PC-9 (cell line): Measurements from ENCODE around the gene SUN1. TPM values are rescaled to one million over a fixed set of nuclear protein-coding genes. Genes with fewer than 3 reads are reported as not detected.

ENCODE experiments used
- BruUV-seq: library from RNA; stranded (reverse); fragments of 400-500 nt; replicated peaks from 2 replicates; lab custom pipeline; 2021; lab: Mats Ljungman, UMichigan
- CTCF ChIA-PET: fragments of 300-600 bp; sonication (Branson Sonifier 250); formaldehyde crosslinking; loops from one replicate; lab custom pipeline; 2022; ENCODE audit warnings: antibody characterized with exemption; lab: Charles Lee
- POLR2A ChIA-PET: fragments of 300-600 bp; sonication (Branson Sonifier 250); formaldehyde crosslinking; loops from one replicate; lab custom pipeline; 2022; ENCODE audit warnings: antibody characterized with exemption; ENCODE audit not compliant: unreplicated experiment; lab: Charles Lee
- DNase-seq, 2 experiments: peaks; one replicate each; pipeline versions ENCODE4 v3.0.0 to v3.0.0-alpha.2; 2015 to 2022; ENCODE audit warnings: mixed read lengths in 1 of 2
- H2AFZ ChIP-seq: fragments of 200-600 bp; sonication (generic); 2 replicates; pipeline ENCODE4 v1.8.1; 2017; ENCODE audit warnings: antibody characterized with exemption
- H3F3A ChIP-seq: fragments of 200-600 bp; sonication (generic); 2 replicates; pipeline ENCODE4 v1.8.1; 2017; ENCODE audit warnings: antibody characterized with exemption, mild to moderate bottlenecking, low read depth; ENCODE audit not compliant: insufficient read depth
- H3K27ac ChIP-seq: fragments of 200-600 bp; sonication (generic); 2 replicates; pipeline ENCODE4 v1.6.1; 2016; ENCODE audit warnings: mixed run types
- H3K27me3 ChIP-seq: fragments of 200-600 bp; sonication (generic); 2 replicates; pipeline ENCODE4 v1.6.1; 2016; ENCODE audit warnings: low read depth, mixed run types; ENCODE audit not compliant: insufficient read depth
- H3K36me3 ChIP-seq: fragments of 200-600 bp; sonication (generic); 2 replicates; pipeline ENCODE4 v1.6.1; 2016; ENCODE audit warnings: low read depth, mixed run types
- H3K4me1 ChIP-seq: fragments of 200-600 bp; sonication (generic); replicated peaks from 2 replicates; pipeline ENCODE4 v1.6.1; 2016; ENCODE audit warnings: mixed run types; ENCODE audit not compliant: insufficient read depth
- H3K4me2 ChIP-seq: fragments of 200-600 bp; sonication (generic); 2 replicates; pipeline ENCODE4 v1.6.1; 2017; ENCODE audit warnings: mixed run types
- H3K4me3 ChIP-seq: fragments of 200-600 bp; sonication (generic); 2 replicates; pipeline ENCODE4 v1.6.1; 2016; ENCODE audit warnings: mixed run types
- H3K79me2 ChIP-seq: fragments of 200-600 bp; sonication (generic); 2 replicates; pipeline ENCODE4 v1.6.1; 2017; ENCODE audit warnings: low read depth, mixed run types
- H3K9me2 ChIP-seq: fragments of 200-600 bp; sonication (generic); 2 replicates; pipeline ENCODE4 v1.8.1; 2017; ENCODE audit warnings: mild to moderate bottlenecking; ENCODE audit not compliant: insufficient read depth
- H3K9me3 ChIP-seq: fragments of 200-600 bp; sonication (generic); 2 replicates; pipeline ENCODE4 v1.8.1; 2016; ENCODE audit warnings: low read depth; ENCODE audit not compliant: insufficient read depth
- H4K20me1 ChIP-seq: fragments of 200-600 bp; sonication (generic); 2 replicates; pipeline ENCODE4 v1.8.1; 2017; ENCODE audit not compliant: insufficient read depth
- CTCF ChIP-seq: fragments of 200-600 bp; sonication (generic); conservative IDR thresholded peaks from 2 replicates; pipeline ENCODE4 v1.6.1; 2017; ENCODE audit warnings: mixed run types, antibody characterized with exemption, mild to moderate bottlenecking, moderate library complexity
- EZH2 ChIP-seq: fragments of 200-600 bp; sonication (generic); IDR thresholded peaks from 2 replicates; pipeline ENCODE4 v1.8.0; 2017; ENCODE audit warnings: antibody characterized with exemption, low read depth
- intact Hi-C: fragments of 100-400 bp; cut with micrococcal nuclease; formaldehyde crosslinking; loops from one replicate; pipeline ENCODE4 v1.10.0; 2022; ENCODE audit not compliant: unreplicated experiment
- total RNA-seq: library from RNA; stranded (reverse); gene quantifications from 2 replicates; pipeline ENCODE4 v1.2.3, GENCODE V29; 2021

SUN1 gene
- total RNA-seq, 1 experiment from 2014 or later = 245 TPM

GRCh38 chr7:876077-876971 is 44.0 kb downstream of the SUN1 start, which contains the start of gene GET4:
Gene GET4 (plus strand): TSS chr7:876554. CDS start chr7:876646, 92 bp downstream.
- Histone ChIP-seq H3F3A (peaks cover 43% of the 10 kb centered on the region), H3K9me3 (no peaks in the 10 kb centered on the region), H3K27ac (peak within 1 kb of the TSS; percentile 49), H3K9me2 (no peaks in the 10 kb centered on the region), H4K20me1 (peaks cover 35% of the 10 kb centered on the region), H3K27me3 (no peaks in the 10 kb centered on the region), H2AFZ (peak within 1 kb of the TSS; percentile 58; the same call in 1 of the 2 replicates), H3K79me2 (peaks cover 43% of the 10 kb centered on the region), H3K4me3 (peak within 1 kb of the TSS; percentile 67), H3K4me1 (peaks cover 20% of the 10 kb centered on the region), H3K36me3 (peaks cover 27% of the 10 kb centered on the region), H3K4me2 (peak within 1 kb of the TSS; percentile 95)
- BruUV-seq = no TSS peak
- DNase-seq = peak; percentile 76 to 99
- intact Hi-C loops = loop anchor here (1.0 to 5.0 kb wide), 6 partner anchors 24 to 300 kb away; no protein-coding TSS in a partner anchor
- ChIA-PET CTCF (interaction anchor here (0.6 kb wide), 1 partner anchor 78 kb away, joined by 5 read pairs; no protein-coding TSS in a partner anchor), POLR2A (interaction anchor here (0.6 kb wide), 2 partner anchors 45 to 555 kb away, joined by 3 read pairs; no protein-coding TSS in a partner anchor)
- TF ChIP-seq CTCF (no peak; the same call in 1 of the 2 replicates), EZH2 (no peak)

- peaks cover 20% of the 10 kb centered on the region for H3K4me1 ChIP-seq
- BruUV-seq = no TSS peak
- H3K4me3 ChIP-seq = peak overlapping the region; percentile 67
- peaks cover 37% of the 10 kb centered on the region for H3F3A ChIP-seq
- POLR2A ChIA-PET = interaction anchor here (0.6 kb wide), 2 partner anchors 46 to 555 kb away, joined by 3 read pairs; no protein-coding TSS in a partner anchor
- H3K9me2 ChIP-seq = no peaks in the 10 kb centered on the region
- H4K20me1 ChIP-seq = peaks cover 41% of the 10 kb centered on the region
- intact Hi-C loops = loop anchor here (1.0 to 5.0 kb wide), 7 partner anchors 24 to 300 kb away; no protein-coding TSS in a partner anchor
- H3K79me2 ChIP-seq = peaks cover 49% of the 10 kb centered on the region
- TF ChIP-seq EZH2 = no peak
- TF ChIP-seq CTCF = no peak
- H3K36me3 ChIP-seq = peaks cover 27% of the 10 kb centered on the region
- no peaks in the 10 kb centered on the region for H3K27me3 ChIP-seq
- CTCF ChIA-PET = interaction anchor here (0.6 kb wide), 1 partner anchor 77 kb away, joined by 5 read pairs; no protein-coding TSS in a partner anchor
- peak in 1 of 2 experiments; percentile 43 for DNase-seq
- H3K4me2 ChIP-seq = peak overlapping the region; percentile 95
- peak overlapping the region; percentile 40 for H3K27ac ChIP-seq
- peak overlapping the region; percentile 58; the same call in 1 of the 2 replicates for H2AFZ ChIP-seq
- H3K9me3 ChIP-seq = no peaks in the 10 kb centered on the region
Measured at GRCh38 chr7:876972-877311, 44.7 kb downstream of the SUN1 start.
